Stimulated activated CD4-positive, alpha-beta T cell treated with anti-CD3 and anti-CD28 coated beads, Interleukin-15, amount 100 ng/mL, for 1 hour (primary cell): ENCODE results near the gene BACE2.

ENCODE experiments used
- DNase-seq, 2 donors: peaks; one replicate each; pipeline ENCODE4 v3.0.0-alpha.2; 2020; ENCODE audit warnings: low read depth in 1 of 2, low spot score in 1 of 2

BACE2 gene

GRCh38 chr21:41147979-41148355, 20.0 kb upstream of the BACE2 start:
- DNase-seq: no peak

GRCh38 chr21:41148798-41149197, 19.2 kb upstream of the BACE2 start:
- DNase-seq: no peak

- DNase-seq: no peak
These were observed 18.8 kb upstream of the BACE2 start for GRCh38 chr21:41149199-41149598.

- DNase-seq: no peak
These were observed 15.8 kb upstream of the BACE2 start for GRCh38 chr21:41152147-41152546.

- DNase-seq: no peak
These were observed 14.5 kb upstream of the BACE2 start for GRCh38 chr21:41153443-41153842.

- no peak for DNase-seq
These were observed 11.8 kb upstream of the BACE2 start for GRCh38 chr21:41156142-41156541.

- DNase-seq: no peak
These were observed 9.9 kb upstream of the BACE2 start for GRCh38 chr21:41158026-41158425.

GRCh38 chr21:41160036-41160435, 7.9 kb upstream of the BACE2 start:
- DNase-seq: no peak

- DNase-seq: no peak
These were observed 6.5 kb upstream of the BACE2 start for GRCh38 chr21:41161428-41161827.

- DNase-seq: no peak
These were observed 5.9 kb upstream of the BACE2 start for GRCh38 chr21:41162096-41162495.

- no peak for DNase-seq
These were observed 4.9 kb upstream of the BACE2 start for GRCh38 chr21:41163091-41163490.

- DNase-seq: no peak
These were observed 3.9 kb upstream of the BACE2 start for GRCh38 chr21:41164052-41164451.

GRCh38 chr21:41164981-41165655, 2.8 kb upstream of the BACE2 start:
- no peak for DNase-seq

- no peak for DNase-seq
These were observed 1.1 kb upstream of the BACE2 start for GRCh38 chr21:41166884-41167283.

GRCh38 chr21:41168391-41169257, 664 bp downstream of the BACE2 start:
- DNase-seq: no peak

- no peak for DNase-seq
These were observed 1.3 kb downstream of the BACE2 start for GRCh38 chr21:41169258-41169576.

- no peak for DNase-seq
These were observed 1.7 kb downstream of the BACE2 start for GRCh38 chr21:41169701-41170100.

- DNase-seq: no peak
These were observed 2.5 kb downstream of the BACE2 start for GRCh38 chr21:41170442-41170841.

- DNase-seq: no peak
These were observed 3.1 kb downstream of the BACE2 start for GRCh38 chr21:41170859-41171609.

- no peak for DNase-seq
These were observed 7.1 kb downstream of the BACE2 start for GRCh38 chr21:41175080-41175479.

- DNase-seq: no peak
These were observed 8.9 kb downstream of the BACE2 start for GRCh38 chr21:41176846-41177245.

GRCh38 chr21:41180752-41181151, 12.8 kb downstream of the BACE2 start:
- no peak for DNase-seq
